HG03095 (cell line): ENCODE results near the gene FZD7.
A peak's percentile ranks its signal among the peaks of the same experiment; 100 is the strongest.

Source experiments
- ATAC-seq: cut with Tn5 transposase; IDR thresholded peaks from one replicate; pipeline ENCODE4 v1.9.1; 2021; ENCODE audit warnings: moderate library complexity; ENCODE audit not compliant: unreplicated experiment

FZD7 gene

GRCh38 chr2:202033317-202034248, at the start of gene FZD7:
FZD7 (plus strand) TSS chr2:202033855; CDS start chr2:202034648, 793 bp downstream.
- peak; percentile 78 for ATAC-seq

DNA sequence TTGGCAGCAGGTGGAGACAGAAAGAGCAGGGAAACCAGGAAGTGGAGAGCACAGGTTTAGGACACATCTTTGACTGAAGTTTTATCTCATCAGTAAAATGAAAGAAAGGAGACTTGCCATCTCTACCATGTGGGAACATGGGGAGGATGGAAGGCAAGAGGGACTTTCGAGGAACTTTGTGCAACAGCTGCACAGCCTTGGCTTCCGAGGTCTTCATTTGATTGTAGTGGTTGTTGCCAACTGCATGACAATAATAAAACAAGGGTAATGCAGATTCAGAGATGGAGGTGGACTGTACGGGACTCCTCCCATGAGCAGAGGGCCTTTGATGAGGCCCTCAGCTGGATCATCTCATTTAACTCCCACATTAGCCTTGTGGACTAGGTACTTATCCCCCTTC, 49.3 kb upstream of the FZD7 start:
- no peak for ATAC-seq

DNA sequence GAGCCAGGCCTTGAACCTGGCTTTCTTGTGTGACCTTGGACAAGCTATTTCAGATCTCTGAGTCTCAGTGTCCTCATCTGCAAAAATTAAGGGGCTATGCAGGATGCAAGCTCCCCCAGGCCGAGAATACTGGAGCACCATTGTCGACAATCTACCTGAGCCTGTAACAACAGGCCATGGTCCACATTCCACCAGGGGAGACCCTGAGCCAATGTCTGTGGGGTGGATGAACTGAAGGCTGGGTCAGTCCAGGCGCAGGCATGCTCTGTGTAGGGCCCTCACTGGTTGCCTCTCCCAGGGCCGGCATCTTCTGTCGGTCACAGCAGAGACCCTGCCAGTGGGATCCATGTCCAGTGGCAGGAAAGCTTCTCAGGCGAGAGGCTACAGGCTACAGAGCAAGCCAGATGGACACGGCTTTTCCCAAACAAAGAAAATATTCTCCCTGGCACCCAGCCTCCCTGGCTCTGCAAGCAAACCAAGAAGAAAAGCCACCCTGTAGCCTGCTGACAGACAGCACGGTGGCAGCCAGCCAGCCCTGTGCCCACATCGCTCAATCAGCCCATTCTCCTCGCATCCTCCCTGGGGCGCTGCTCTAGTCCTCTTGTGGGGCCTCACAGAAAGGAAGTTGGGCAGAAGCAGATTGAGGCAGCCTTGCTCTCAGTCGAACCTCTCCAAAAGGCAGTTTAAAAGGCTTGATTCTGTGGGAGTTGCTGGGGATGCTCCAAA, 48.7 kb upstream of the FZD7 start:
- no peak for ATAC-seq

- ATAC-seq = no peak
These were observed 47.8 kb upstream of the FZD7 start for GRCh38 chr2:201985728-201986462.

DNA sequence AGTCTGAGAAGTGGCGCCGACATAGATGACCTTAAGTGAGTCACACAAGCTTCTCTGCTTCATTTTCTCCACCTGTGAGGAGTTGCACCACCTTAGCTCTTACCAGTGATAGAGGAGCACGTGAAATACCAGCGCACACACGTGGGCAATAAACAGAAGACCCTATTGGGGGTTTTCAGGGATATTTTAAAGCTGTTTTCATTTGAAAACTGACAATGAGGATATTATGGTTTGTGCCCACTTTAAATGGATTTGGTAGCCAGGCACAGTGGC, 47.3 kb upstream of the FZD7 start:
- ATAC-seq = no peak

- no peak for ATAC-seq
These were observed 46.2 kb upstream of the FZD7 start for GRCh38 chr2:201987426-201987825.

DNA sequence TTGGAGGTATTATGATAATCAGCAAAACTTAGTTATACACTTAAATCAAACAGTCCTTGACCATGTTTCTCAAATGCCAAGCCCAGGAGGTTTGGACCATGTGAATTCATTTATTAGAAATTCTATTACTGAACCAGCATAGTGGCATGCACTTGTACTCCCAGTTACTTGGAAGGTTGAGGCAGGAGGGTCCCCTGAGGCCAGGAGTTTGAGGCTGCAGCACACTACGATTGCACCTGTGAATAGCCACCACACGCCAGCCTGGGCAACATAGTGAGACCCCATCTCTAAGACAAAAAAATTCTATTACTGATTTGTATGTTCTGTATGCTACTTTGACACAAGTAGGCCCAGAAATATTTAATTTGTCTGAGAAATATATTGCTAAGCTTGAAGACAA, 43.6 kb upstream of the FZD7 start:
- no peak for ATAC-seq

- ATAC-seq = no peak
These were observed 40.7 kb upstream of the FZD7 start for GRCh38 chr2:201992960-201993359.

DNA sequence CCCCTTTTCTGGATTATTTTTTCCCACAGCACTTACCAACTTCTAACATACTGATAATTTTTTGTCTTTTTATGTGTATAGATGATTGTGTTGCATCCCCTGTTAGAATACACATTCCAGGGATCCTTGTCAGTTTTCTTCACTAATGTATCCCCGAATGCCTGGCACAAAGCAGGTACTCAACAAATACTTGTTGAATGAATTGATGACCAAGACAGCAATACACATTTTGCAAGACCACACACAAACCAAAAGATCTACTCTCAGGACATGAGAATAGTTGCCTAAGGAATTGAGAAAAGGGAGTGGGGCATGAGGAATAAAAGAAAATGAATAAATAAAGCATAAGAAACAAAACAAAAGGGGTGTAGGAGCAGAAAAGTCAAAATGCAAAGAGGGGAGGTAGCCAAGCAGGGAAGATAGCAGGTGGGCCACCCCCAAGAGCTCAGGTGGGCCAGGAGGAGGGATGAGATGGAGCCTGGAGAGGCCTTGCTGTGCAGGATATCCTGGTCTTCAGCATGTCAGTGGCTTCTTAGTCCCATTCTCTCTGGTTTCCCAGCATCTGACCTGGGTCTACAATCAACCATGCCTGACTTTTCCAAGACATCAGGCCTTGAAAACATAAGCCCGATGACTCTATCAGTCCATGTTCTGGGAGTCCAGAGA, 38.5 kb upstream of the FZD7 start:
- ATAC-seq = no peak

GRCh38 chr2:201996006-201996405, 37.6 kb upstream of the FZD7 start:
- ATAC-seq = no peak

- ATAC-seq = no peak
These were observed 36.9 kb upstream of the FZD7 start for GRCh38 chr2:201996679-201997314.

- ATAC-seq = no peak
These were observed 34.4 kb upstream of the FZD7 start for GRCh38 chr2:201999279-201999678.

GRCh38 chr2:202001826-202002225, 31.8 kb upstream of the FZD7 start:
- ATAC-seq = no peak

DNA sequence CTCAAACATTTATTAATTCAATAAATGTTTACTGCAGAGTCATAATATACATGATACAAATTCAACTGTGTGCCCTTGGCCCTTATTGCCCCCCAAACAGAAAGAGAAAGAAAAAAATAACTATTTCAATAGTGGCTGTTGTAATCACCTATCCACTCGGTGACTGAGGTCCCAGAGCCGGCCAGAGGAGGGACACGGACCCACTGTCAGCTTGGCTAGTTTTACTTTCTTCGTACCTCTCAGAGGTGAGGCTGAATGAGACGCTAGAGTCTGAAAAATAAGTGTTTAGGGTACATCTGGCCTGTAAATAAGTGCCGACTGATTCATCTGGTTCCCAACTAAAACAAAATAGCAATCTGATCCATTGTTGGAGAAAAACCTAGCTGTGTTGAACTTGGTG, 31.3 kb upstream of the FZD7 start:
- ATAC-seq = no peak

DNA sequence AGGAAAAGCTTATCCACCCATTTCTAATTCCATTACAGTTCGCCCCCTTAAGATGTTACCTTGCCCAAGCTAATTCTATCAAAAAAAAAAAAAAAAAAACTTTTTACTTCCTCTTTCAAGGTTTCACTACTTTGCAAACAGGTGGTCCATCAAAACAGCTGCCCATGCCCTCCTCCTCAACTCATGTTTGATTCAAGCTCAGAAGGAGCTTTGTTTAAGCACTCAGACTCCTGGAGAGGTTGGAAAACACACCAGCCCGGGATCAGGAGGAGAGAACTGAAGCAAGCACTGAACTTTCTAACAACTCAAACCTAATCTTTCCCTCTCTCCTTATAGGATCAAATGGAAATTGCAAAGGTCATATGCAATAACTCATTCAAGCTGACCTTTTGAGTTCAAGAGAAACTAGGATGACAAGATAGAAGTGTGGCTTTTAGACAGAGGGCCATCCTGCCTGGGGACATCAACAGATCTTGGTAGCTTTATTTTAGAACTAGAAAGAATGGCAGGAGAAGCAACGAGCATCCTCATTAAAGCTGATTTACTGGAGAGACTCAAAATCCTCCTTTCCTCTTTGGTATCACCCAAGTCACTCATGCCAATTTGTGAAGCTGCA, 28.3 kb upstream of the FZD7 start:
- peak; percentile 57 for ATAC-seq

GRCh38 chr2:202006301-202006700, 27.4 kb upstream of the FZD7 start:
- no peak for ATAC-seq

DNA sequence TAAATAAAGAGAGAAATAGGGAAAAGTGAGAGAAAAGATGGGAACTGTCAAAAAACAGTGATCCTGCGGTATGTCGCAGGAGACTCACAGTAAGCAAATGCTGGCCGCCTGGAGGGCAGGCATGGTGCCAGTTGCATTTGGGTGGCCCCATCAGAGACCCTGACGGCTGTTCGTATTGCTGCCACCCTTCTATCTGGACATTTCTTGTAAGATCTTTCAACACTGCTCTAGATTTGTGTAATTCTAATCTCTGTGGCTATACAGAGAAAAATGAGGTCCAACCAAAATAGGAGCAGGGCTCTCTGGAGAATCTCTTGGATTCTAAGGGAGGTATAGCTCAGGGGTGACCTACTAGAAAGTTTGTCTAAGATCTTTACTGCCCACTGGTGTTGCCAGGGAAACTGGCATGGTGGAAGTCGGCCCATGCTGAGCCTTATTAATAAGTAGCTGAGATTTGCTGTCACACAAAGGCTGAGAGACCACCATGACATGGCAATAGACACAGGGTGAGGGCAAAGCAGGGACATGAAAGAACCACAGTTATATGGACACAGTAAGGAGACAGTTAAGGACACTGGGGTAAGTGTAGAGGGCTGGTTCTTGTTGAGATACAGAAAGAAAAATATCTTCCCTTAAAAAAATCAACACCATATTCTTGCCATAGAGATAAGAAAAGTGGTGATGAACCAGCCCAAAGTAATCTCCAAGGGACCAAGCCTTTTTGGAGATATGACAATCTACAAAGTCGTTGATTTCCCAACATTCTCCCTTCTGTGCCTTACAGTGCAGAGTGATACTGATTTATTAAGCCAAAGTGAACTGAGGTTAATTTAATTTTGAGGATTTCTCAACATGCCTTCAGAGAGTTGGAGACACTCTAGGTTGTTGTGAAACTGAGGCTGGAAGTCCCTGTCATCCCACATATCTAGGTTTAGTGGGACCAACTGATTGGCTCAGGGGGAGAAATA, 26.4 kb upstream of the FZD7 start:
- no peak for ATAC-seq

- no peak for ATAC-seq
These were observed 25.7 kb upstream of the FZD7 start for GRCh38 chr2:202007983-202008354.

DNA sequence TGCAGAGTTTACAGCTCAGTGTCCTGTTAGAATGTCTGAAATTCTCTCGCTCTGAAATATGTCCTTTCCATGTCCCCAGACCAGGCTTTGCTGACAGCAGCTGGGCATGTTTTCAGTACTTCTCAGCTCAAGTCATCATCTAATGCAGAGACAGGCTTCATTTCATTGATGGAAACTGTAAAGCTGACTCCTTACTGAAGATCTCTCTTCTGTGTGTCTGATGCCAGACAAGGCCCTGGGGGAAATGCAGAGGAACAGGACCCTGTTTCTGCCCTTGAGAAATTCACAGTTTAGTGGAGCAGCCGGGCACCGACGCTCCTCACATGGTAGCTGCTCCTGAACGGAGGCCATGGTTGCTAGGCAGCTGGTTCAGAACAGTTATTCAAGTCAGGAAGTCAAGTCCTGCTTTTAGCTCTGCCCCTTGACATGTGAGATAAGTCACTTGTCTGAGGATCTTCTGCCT, 24.6 kb upstream of the FZD7 start:
- ATAC-seq = no peak
